Activated T-cell treated with anti-CD3 and anti-CD28 coated beads for 4 hours (primary cell): Measurements from ENCODE around the gene RELL2.
A peak's percentile ranks its signal among the peaks of the same experiment; 100 is the strongest.

Experiments used
- DNase-seq: peaks from one replicate; pipeline ENCODE4 v3.0.0-alpha.2; 2020

Gene RELL2

GRCh38 chr5:141623186-141623585 is 13.6 kb upstream of the RELL2 start:
- no peak for DNase-seq

GRCh38 chr5:141623611-141624010 is 13.2 kb upstream of the RELL2 start:
- DNase-seq = no peak

GRCh38 chr5:141628175-141628788 is 8.5 kb upstream of the RELL2 start:
- no peak for DNase-seq

- no peak for DNase-seq
Measured at GRCh38 chr5:141630570-141631140, 6.1 kb upstream of the RELL2 start.

GRCh38 chr5:141632650-141633049 is 4.1 kb upstream of the RELL2 start:
- no peak for DNase-seq

GRCh38 chr5:141633871-141634561 is 2.8 kb upstream of the RELL2 start:
- DNase-seq = no peak

- DNase-seq = no peak
Measured at GRCh38 chr5:141634720-141635119, 2.1 kb upstream of the RELL2 start.

GRCh38 chr5:141635646-141636045 is 1.2 kb upstream of the RELL2 start:
- DNase-seq = no peak

GRCh38 chr5:141636106-141636412 is 738 bp upstream of the RELL2 start:
- DNase-seq = no peak

GRCh38 chr5:141637123-141637766 is 448 bp downstream of the RELL2 start:
- DNase-seq = peak; percentile 43

GRCh38 chr5:141637767-141638419 is 1.1 kb downstream of the RELL2 start:
- peak; percentile 43 for DNase-seq

- DNase-seq = no peak
Measured at GRCh38 chr5:141638771-141639170, 2.0 kb downstream of the RELL2 start.

- DNase-seq = no peak
Measured at GRCh38 chr5:141639357-141640050, 2.7 kb downstream of the RELL2 start.

- DNase-seq = no peak
Measured at GRCh38 chr5:141640051-141640415, 3.2 kb downstream of the RELL2 start.

GRCh38 chr5:141640698-141641097 is 3.9 kb downstream of the RELL2 start:
- DNase-seq = no peak

- no peak for DNase-seq
Measured at GRCh38 chr5:141641634-141642267, 5.0 kb downstream of the RELL2 start.

GRCh38 chr5:141646026-141646425 is 9.2 kb downstream of the RELL2 start:
- DNase-seq = no peak

GRCh38 chr5:141647242-141647641 is 10.4 kb downstream of the RELL2 start:
- no peak for DNase-seq

- DNase-seq = no peak
Measured at GRCh38 chr5:141647851-141648250, 11.1 kb downstream of the RELL2 start.

- no peak for DNase-seq
Measured at GRCh38 chr5:141649056-141649688, 12.4 kb downstream of the RELL2 start.

- no peak for DNase-seq
Measured at GRCh38 chr5:141649972-141650371, 13.2 kb downstream of the RELL2 start.
